HG03045 (cell line): ENCODE results near the gene MTMR12.
"Not testable (repeated sequence)": the region's sequence is repeated elsewhere in the genome, so short reads cannot be mapped to it uniquely, and the experiment has no call there.

Source experiments
- ATAC-seq: cut with Tn5 transposase; IDR thresholded peaks from one replicate; pipeline ENCODE4 v1.9.1; 2021; ENCODE audit warnings: mild to moderate bottlenecking, moderate library complexity; ENCODE audit not compliant: unreplicated experiment

The MTMR12 gene

DNA sequence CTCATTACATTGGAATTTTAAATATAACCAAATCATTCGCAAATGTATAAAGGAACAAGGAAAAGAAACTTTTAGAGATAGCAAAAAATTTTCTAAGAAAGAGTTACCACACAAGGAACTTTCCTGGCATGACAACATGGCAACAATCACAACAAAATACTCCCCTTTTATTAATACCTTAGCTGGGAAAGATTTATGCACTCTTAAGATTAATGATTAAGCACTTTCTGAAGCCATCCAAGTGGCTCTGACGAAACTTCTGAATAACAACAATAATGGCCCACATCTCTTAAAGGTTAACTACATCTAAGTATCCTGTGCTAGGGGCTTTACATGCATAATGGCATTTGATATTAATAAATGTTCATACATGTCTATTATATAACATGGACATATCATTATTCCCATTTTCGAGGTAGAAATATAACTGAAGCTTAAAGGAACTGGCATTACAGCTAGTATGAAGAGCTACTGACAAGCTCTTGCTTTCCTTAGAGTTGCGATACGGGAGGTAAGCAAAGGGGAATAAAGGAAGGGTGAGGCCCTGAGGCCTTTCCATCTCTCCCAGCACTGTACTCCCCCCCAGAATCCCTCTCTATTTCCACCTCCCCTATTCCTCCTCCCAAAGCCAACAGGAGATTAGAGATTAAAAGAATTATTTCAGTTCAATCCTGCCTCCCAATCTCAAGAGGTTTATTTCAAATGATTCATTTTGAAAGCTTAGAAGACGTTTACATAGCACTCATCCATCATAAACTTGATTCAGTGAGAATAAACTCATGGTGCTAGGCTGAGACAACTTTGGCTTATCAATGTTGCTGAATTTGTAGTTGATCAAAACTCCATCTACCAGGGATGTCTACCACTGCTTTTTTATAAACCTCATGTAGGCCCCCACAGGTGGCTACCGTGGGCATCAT is 9.6 kb downstream of the MTMR12 start:
- ATAC-seq = no peak

DNA sequence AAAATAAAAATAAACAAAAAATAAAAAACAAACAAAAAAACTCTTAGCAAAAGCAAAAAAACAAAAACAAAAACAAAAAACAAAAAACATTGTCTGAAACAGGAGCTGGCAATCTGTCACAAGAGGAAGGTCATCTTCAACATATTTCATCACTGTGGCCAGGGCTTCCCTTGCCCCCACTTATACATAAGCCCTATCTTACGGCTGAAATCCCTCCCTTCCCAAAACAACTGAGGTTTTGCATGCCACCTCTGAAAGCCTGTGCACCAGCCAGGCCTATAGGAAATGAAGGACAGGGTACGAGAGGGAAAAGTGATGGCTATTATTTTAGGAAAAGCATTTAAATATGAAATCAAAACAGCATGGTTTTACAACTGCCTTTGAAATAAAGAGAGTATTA is 10.8 kb downstream of the MTMR12 start:
- ATAC-seq = no peak

DNA sequence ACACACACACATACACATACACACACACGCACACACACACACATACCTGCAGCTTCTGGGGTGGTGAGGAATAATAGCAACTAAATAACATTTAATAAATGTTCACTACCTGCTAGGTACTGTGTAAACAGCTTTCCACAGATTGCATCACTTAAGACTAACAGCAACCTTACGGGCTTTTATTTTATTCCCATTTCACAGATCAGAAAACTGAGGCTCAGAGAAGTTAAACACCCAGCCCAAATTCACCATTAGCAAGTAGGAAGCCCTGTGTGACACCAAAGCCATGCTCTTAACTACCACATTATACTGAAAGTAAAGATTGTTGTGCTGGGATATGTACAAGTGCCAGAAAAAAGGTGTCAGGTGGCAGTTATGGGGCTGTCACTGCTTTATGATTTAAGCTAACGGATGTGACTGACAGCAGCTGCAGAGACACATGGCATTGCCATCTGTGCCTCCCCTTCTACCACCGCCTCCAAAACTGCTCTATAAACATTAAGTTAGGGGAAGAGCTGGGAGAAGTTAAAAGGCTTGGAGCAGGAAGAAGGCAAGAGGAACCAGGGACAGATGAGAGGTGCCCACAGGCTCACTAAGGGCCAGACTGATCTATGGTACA is 13.6 kb downstream of the MTMR12 start:
- ATAC-seq = no peak

DNA sequence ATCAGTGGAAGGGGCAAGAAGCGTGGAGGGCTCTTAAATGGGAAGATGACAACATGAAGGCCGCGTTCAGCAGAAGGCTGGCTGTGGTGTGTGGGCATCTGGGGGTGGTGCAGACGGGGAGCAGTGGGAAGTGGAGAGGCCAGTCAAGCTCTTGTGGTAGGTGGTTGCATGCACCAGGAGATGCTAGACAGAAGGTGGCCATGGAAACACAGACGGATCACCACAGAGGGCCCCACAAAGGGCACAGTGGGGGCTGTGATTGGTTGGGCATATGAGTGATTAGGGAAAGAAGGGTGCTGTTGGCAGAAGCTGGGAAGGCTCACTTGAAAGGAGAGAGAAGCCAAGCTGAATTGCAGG is 14.7 kb downstream of the MTMR12 start:
- no peak for ATAC-seq

DNA sequence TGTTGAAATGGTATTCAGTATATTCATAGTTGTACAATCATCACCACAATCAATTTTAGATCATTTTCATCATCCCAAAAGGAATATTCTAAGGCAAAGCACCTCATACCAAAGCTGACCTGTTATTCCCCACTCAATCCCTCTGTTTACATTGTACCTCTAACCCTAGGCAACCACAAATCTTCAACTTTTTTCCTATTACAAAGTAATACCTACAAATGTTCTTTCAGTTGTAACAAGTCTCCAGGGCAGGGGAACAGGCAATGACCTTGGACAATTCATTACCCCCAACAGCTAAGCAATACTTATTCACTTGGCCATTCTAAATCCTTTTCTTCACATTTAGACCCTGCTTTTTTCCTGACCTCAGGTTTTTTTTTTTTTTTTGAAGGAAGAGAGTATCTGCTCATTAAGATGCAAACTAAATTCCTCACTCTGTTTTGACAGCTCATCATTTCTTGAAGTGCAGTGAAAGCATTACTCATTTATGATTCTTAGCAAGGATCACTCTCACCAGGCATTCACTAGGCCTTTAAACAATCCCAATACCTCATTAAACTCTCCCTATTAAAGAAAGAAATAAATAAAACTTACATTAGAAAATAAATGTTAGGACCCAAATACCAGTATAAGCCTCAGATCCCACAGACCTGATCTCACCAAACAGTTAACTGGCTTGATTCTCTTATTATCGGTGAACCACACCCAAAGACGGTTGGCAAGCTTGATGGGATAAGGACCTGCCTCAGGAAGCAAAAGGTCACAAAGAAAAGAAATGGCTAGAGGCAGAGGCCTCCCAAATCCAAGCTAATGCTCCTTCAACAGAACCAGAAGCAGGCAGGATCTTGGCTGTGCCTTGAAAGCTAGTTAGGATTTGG is 15.3 kb downstream of the MTMR12 start:
- ATAC-seq = no peak

DNA sequence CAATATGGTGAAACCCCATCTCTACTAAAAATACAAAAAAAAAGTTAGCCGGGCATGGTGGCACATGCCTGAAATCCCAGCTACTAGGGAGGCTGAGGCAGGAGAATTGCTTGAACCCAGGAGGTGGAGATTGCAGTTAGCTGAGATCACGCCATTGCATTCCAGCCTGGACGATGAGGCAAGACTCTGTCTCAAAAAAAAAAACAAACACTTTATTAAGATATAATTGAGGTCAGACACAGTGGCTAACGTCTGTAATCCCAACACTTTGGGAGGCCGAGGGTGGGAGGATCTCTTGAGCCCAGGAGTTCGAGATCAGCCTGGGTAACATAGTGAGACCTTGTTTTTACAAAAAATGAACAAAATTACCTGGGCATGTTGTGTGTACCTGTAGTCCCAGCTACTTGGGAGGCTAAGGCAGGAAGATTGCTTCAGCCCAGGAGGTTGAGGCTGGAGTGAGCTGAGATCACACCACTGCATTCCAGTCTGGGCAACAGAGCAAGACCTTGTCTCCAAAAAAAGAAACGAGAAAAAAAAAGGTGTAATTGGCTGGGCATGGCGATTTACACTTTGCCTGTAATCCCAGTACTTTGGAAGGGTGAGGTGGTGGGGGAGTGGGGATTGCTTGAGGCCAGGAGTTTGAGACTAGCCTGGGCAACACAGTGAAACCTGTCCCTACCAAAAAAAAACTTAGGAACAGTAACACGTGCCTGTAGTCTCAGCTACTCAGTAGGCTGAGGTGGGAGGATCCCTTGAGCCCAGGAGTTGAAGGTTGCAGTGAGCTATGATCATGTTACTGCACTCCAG is 16.6 kb downstream of the MTMR12 start:
- ATAC-seq = not testable (repeated sequence)

DNA sequence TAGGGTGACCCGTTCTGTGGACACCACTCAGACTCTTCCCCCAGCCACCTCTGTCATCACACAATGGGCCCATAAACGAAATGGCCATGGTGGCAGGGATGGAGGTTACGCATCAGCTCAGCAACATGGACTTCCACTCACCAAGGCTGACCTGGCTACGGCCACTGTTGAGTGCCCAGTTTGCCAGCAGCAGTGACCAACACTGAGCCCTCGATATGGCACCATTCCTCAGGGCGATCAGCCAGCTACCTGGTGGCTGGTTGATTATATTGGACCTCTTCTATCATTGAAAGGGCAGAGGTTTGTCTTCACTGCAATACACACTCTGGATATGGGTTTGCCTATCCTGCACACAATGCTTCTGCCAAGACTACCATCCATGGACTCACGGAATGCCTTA is 21.1 kb downstream of the MTMR12 start:
- ATAC-seq = no peak

DNA sequence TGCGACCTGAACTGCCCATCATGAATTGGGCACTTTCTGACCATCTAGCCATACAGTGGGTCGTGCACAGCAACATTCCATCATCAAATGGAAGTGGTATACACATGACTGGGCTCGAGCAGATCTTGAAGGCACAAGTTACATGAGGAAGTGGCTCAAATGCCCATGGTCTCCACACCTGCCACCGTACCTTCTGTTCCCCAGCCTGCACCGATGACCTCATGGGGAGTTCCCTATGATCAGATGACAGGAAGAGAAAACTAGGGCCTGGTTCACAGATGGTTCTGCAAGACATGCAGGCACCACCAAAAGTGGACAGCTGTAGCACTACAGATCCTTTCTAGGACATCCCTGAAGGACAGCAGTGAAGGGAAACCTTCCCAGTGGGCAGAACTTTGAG is 21.8 kb downstream of the MTMR12 start:
- no peak for ATAC-seq

DNA sequence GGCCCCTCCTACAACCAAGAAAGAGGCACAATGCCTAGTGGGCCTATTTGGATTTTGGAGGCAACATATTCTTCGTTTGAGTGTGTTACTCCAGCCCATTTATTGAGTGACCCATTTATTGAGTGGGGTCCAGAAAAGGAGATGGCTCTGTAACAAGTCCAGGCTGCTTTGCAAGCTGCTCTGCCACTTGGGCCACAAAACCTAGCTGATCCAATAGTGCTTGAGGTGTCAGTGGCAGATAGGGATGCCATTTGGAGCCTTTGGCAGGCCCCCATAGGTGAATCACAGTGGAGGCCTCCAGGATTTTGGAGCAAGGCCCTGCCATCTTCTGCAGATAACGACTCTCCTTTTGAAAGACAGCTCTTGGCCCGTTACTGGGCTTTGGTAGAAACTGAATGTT is 22.2 kb downstream of the MTMR12 start:
- not testable (repeated sequence) for ATAC-seq

DNA sequence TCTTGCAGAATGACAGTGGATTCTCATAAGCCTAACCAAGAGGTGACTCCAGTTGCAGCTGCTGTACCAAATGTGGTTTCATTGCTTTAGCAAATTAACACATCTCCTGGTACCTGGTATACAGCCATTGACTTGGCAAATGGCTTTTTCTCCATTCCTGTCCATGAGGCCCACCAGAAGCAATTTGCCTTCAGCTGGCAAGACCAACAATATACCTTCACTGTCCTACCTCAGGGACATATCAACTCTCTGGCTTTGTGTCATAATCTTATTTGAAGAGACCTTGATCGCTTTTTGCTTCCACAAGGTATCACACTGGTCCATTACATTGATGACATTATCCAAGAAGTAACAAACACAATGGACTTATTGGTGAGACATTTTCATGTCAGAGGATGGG is 22.8 kb downstream of the MTMR12 start:
- not testable (repeated sequence) for ATAC-seq

DNA sequence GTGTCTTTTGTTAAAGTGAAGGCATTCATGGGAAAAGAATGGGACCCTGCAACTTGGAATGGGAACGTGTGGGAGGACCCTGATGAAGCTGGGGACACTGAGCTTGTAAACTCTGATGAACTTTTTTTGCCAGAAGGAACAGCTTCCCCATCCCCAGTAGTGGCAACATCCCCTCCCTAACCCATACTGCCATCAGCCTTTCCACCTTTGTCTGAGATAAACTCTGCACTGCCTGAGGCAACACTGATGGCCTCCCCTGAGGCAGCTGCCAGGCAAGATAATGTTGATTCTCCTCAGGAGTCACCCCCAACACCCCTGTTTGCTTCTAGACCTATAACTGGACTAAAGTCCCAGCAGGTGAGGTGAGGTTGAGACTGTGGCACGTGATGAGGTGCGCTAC is 24.6 kb downstream of the MTMR12 start:
- ATAC-seq = not testable (repeated sequence)

DNA sequence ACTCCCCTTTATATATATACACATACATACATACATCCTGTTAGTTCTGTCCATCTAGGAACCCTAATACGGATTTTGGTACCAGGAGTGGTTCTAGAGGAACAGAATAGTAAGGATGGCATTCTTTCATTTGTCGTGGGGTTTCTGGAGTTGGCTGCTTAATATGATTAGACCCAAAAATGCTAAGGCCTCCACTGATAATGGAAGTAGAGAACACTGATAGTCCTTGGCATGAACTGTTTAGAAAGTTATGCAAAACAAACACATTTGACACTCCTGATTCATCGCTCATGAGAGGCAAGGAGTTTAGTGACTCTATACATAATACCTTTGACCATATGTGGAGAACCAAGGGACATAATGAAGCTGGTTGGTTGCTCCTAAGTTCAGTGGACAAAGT is 25.2 kb downstream of the MTMR12 start:
- ATAC-seq = not testable (repeated sequence)

DNA sequence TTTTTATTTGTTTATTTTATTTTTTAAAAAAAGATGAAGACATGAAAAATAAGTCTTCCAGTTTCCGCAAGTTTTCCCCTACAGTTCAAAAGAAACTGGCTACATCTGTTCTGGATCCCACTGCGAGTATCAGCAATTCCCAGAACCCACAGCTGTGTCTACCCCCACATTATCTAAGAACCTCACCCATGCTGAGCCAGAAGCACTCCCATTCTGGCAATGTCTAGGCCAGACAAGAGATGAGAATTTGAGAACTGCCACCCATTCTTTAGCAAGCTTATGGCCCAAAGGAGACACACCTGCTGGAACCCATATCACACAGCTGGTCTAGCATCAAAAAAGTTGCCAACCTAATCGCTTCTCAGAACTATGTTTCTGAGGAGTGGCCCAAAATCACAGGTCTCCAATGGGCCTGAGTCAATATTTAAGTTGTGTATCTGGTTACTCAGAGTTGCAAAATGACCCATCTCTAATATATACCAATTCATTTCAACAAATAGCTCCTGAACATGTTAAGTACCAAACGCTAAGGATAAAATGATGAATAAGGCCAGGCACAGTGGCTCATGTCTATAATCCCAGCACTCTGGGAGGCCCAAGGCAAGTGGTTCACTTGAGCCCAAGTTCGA is 27.1 kb downstream of the MTMR12 start:
- no peak for ATAC-seq

DNA sequence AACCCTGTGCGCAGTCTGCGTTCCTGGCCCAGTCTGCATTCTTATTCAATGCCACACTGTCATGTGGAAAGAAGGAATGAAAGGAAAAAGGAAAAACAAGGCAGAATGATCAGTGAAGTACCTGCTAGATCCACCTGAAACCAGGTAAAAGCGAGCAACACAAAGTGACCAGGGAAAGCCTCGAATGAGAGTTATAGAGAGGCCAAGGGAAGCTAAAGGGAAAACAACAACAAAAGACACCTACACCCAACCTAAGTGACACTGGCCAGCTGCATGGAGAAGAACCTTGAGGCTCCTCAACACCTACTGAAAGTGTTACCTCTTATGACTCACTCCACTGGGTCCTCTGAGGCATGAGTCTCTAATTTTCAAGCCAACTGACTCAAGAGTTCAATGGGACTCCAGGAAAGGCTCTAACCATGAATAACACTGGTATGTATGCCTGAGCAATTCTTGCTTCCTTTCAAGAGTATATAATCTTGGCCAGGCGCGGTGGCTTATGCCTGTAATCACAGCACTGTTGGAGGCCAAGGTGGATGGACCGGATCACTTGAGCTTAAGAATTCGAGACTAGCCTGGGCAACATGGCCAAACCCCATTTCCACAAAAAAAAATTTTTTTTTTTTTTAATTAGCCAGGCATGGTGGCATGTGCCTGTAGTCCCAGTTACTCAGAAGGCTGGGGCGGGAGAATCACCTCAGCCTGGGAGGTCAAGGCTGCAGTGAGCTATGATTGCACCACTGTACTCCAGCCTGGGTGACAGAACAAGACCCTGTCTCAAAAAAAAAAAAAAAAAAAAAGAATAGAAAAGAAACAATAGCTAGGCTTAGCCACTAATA is 29.0 kb downstream of the MTMR12 start:
- ATAC-seq = peak; percentile 47

DNA sequence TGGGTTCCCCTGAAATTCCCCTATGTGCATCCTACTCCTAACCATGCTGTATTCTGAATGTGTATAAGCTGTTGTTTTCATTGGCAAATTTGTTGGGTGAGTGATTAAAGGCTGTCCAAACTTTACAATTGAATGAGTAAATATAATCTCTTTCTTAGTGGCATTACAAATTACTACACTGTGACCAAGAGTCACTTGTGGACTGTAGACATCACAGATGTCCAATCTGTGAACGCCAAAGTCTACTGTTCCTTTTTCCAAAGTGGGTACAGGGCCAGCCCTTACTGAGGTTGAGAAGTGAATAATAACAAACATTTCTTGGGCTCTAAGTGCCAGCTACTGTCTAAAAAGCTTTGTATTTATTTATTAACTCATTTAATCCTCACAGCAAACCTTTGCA is 29.7 kb downstream of the MTMR12 start:
- ATAC-seq = no peak

DNA sequence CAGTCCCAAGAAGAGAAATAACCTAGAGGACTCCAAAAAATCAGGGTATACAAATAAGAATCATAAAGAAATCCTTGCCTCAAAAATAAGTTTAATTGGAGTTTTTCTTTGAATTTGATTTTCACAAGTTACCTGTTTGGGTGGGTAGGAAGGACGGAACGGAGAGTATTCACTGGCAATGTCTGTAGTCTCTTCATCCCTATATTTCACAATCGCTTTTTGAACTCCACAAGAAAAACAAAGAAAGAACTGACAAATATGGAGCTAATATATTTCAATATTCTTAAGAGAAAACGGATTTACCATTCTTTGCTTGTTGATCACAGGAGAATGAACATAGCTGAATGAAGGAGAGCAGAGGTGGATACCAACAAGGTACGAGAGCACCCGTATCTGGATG is 30.1 kb downstream of the MTMR12 start:
- no peak for ATAC-seq

DNA sequence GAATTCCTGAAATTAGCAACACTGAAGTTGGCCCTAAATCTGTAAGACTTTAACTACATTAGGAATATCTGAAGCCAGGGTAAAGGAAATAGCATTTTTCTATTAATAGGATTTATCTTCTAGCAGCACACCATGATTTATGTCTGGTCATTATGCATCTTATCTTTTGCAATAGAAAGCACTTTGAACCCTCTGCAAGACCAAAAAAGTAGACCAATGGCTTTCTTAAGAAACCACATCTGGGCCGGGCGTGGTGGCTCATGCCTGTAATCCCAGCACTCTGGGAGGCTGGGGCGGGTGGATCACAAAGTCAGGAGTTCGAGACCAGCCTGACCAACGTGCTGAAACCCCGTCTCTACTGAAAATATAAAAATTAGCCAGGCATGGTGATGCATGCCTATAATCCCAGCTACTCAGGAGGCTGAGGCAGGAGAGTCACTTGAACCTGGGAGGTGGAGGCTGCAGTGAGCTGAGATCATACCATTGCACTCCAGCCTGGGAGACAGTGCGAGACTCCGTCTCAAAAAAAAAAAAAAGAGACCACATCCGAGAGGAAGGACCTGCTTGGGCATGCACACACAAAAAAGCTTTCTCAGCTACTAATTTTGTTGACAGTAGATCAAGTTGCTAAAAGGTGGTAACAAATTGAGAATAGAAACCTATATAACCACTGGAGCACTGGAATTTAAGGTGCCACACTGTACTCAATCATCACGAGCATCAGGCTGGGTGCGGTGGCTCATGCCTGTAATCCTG is 31.2 kb downstream of the MTMR12 start:
- not testable (repeated sequence) for ATAC-seq

DNA sequence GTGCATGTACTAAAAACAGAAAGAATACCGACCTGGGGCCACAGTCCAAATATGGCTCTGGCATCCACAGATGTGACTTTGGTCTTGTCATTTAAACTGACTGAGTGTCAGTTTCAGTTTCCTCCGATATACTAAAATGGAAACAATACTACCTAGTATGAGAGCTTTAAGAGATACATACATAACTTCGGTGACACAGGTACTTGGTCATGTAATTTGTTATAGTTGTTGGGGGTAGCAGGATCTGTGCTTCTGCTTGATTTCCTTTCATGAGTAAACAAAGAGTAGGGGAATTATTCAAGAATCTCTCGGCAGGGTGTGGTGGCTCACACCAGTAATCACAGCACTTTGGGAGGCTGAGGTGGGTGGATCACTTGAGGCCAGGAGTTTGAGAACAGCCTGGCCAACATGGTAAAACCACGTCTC is 32.1 kb downstream of the MTMR12 start:
- peak; percentile 88 for ATAC-seq

DNA sequence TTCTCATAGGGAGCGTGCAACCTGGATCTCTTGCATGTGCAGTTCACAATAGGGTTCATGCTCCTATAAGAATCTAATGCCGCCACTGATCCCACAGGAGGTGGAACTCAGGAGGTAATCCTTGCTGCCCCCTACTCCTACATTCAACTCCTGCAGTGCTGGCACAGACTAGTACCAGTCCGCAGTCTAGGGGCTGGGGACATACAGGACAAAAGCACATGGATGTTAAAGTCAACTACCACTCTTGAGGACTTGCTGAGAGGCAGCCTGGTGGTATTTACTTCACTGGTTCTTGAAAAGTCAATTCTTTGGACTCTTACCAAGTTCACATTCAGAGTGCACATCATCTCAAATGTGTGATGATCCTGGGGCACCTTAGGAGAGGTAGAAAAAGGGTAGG is 33.0 kb downstream of the MTMR12 start:
- no peak for ATAC-seq
